Liver (tissue), 3 donors: Measurements from ENCODE around the gene HTR3C.

Source experiments
- EGR1 ChIP-seq, 2 donors: IDR thresholded peaks; 2 replicates each; pipeline ENCODE4 v1.6.1; 2016 to 2018; ENCODE audit warnings: antibody characterized with exemption in 2 of 2, low read depth in 2 of 2
- FOXA1 ChIP-seq: IDR thresholded peaks from 2 replicates; pipeline ENCODE4 v1.6.1; 2016; ENCODE audit warnings: antibody characterized with exemption
- GABPA ChIP-seq, 2 donors: IDR thresholded peaks in 1 of 2; conservative IDR thresholded peaks in 1 of 2; 2 replicates each; pipeline ENCODE4 v1.6.1; 2016; ENCODE audit warnings: antibody characterized with exemption in 2 of 2, mild to moderate bottlenecking in 1 of 2, moderate library complexity in 1 of 2
- HNF4G ChIP-seq: IDR thresholded peaks from 2 replicates; pipeline ENCODE4 v1.6.1; 2016; ENCODE audit warnings: antibody characterized with exemption
- JUND ChIP-seq, 2 donors: IDR thresholded peaks; 2 replicates each; pipeline ENCODE4 v1.6.1; 2016; ENCODE audit warnings: antibody characterized with exemption in 2 of 2
- MAX ChIP-seq: IDR thresholded peaks from 2 replicates; pipeline ENCODE4 v1.6.1; 2016; ENCODE audit warnings: antibody characterized with exemption
- RAD21 ChIP-seq, 2 donors: IDR thresholded peaks; 2 replicates each; pipeline ENCODE4 v1.6.1; 2016; ENCODE audit warnings: antibody characterized with exemption in 2 of 2, mild to moderate bottlenecking in 2 of 2
- REST ChIP-seq: IDR thresholded peaks from 2 replicates; pipeline ENCODE4 v1.6.1; 2016; ENCODE audit warnings: antibody characterized with exemption, mild to moderate bottlenecking
- RXRA ChIP-seq, 2 donors: IDR thresholded peaks; 2 replicates each; pipeline ENCODE4 v1.6.1; 2017 to 2018; ENCODE audit warnings: antibody characterized with exemption in 2 of 2, mild to moderate bottlenecking in 1 of 2
- SP1 ChIP-seq: IDR thresholded peaks from 2 replicates; pipeline ENCODE4 v1.6.1; 2018; ENCODE audit warnings: antibody characterized with exemption, mild to moderate bottlenecking
- TAF1 ChIP-seq: conservative IDR thresholded peaks from 2 replicates; pipeline ENCODE4 v1.6.1; 2016; ENCODE audit warnings: antibody characterized with exemption, mild to moderate bottlenecking
- YY1 ChIP-seq: IDR thresholded peaks from 2 replicates; pipeline ENCODE4 v1.6.1; 2016; ENCODE audit warnings: antibody characterized with exemption, mild to moderate bottlenecking
- ZBTB33 ChIP-seq: IDR thresholded peaks from 2 replicates; pipeline ENCODE4 v1.6.1; 2016; ENCODE audit warnings: antibody characterized with exemption
- TF ChIP-seq, protein P1 (sequence below): fragments of 150-350 bp; IDR thresholded peaks from 2 replicates; pipeline ENCODE4 v1.5.1; 2017; ENCODE audit warnings: improper control_type of control experiment, low read depth, low read length; ENCODE audit not compliant: missing input control
- donor health status: healthy.
- donor health status: healthy.

DNA sequence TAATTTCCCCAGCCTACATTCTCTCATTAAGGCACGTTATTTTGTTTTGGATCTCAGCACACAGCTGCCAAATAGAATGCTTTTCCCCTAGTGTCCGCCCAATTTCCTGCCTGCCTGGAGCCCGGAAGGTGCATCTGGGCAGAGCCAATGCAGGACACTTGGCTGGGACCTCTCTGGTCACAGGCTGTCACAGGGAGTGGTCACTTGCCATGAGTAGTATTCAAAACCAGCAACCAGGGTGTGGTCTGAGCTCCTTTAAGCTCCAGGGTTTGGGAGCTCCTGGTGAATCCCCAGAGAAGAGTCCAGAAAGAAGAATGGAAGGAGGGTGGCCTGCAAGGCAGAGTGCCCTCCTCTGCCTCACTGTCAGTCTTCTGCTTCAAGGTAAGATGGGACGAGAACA lies at the start of gene HTR3C:
- TF ChIP-seq YY1 (no peak), SP1 (no peak), HNF4G (no peak), TAF1 (no peak), FOXA1 (no peak), REST (no peak), JUND (IDR thresholded peaks at IDR 0.05) (no peak), EGR1 (IDR thresholded peaks at IDR 0.05; ENCODE audit: low read depth in 2 of 2) (no peak), GABPA (IDR thresholded peaks at IDR 0.05 in 1 of 2, conservative IDR thresholded peaks at IDR 0.05 in 1 of 2) (no peak), ZBTB33 (no peak), MAX (no peak), RXRA (IDR thresholded peaks at IDR 0.05) (no peak), RAD21 (IDR thresholded peaks at IDR 0.05) (no peak)
- TF ChIP-seq, protein P1, sequence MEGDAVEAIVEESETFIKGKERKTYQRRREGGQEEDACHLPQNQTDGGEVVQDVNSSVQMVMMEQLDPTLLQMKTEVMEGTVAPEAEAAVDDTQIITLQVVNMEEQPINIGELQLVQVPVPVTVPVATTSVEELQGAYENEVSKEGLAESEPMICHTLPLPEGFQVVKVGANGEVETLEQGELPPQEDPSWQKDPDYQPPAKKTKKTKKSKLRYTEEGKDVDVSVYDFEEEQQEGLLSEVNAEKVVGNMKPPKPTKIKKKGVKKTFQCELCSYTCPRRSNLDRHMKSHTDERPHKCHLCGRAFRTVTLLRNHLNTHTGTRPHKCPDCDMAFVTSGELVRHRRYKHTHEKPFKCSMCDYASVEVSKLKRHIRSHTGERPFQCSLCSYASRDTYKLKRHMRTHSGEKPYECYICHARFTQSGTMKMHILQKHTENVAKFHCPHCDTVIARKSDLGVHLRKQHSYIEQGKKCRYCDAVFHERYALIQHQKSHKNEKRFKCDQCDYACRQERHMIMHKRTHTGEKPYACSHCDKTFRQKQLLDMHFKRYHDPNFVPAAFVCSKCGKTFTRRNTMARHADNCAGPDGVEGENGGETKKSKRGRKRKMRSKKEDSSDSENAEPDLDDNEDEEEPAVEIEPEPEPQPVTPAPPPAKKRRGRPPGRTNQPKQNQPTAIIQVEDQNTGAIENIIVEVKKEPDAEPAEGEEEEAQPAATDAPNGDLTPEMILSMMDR = no peak
